T-cell (primary cell): Measurements from ENCODE around the gene FRYL. TPM values are rescaled to one million over a fixed set of nuclear protein-coding genes. Genes with fewer than 3 reads are reported as not detected.
"Not testable (repeated sequence)": the region's sequence is repeated elsewhere in the genome, so short reads cannot be mapped to it uniquely, and the experiment has no call there.

Experiments used
- ATAC-seq, 4 experiments: fragments of 200-7000 bp in 3 of 4; fragments of 150-1000 bp in 1 of 4; cut with Tn5 transposase; replicated peaks in 1 of 4; 1 replicate in 3 of 4; 2 replicates in 1 of 4; pipeline ENCODE4 v1.10.0; 2021; ENCODE audit warnings: moderate library complexity in 3 of 4, mild to moderate bottlenecking in 2 of 4, moderate number of reproducible peaks in 1 of 4
- CTCF ChIA-PET, 2 donors: fragments of 300-600 bp; sonication (Branson Sonifier 250); formaldehyde crosslinking; loops; one replicate each; lab custom pipeline; 2022; ENCODE audit warnings: antibody characterized with exemption in 2 of 2; lab: Charles Lee
- POLR2A ChIA-PET, 2 donors: fragments of 300-600 bp; sonication (Branson Sonifier 250); formaldehyde crosslinking; loops; one replicate each; lab custom pipeline; 2022; ENCODE audit warnings: antibody characterized with exemption in 2 of 2; lab: Charles Lee
- DNase-seq, 35 experiments: peaks; one replicate each; pipeline versions ENCODE4 v3.0.0 to v3.0.0-alpha.2; 2013 to 2023
- H3K27ac ChIP-seq: one replicate; pipeline ENCODE4 v1.5.1; 2013; ENCODE audit warnings: low read length
- H3K27me3 ChIP-seq, 2 experiments: replicated peaks in 1 of 2; 1 replicate in 1 of 2; 2 replicates in 1 of 2; pipeline versions ENCODE4 v1.6.1 to v1.7.0; 2013; ENCODE audit warnings: low read length in 1 of 2, mixed read lengths in 1 of 2; ENCODE audit not compliant: control insufficient read depth in 2 of 2, insufficient read depth in 2 of 2; ENCODE audit errors: extremely low read depth in 1 of 2
- H3K36me3 ChIP-seq, 2 donors: 1 replicate in 1 of 2; 2 replicates in 1 of 2; pipeline versions ENCODE4 v1.6.1 to v1.7.0; 2013; ENCODE audit warnings: low read length in 1 of 2; ENCODE audit not compliant: control insufficient read depth in 2 of 2, insufficient read depth in 1 of 2; ENCODE audit errors: extremely low read depth in 1 of 2
- H3K4me1 ChIP-seq, 2 experiments: 1 replicate in 1 of 2; 2 replicates in 1 of 2; pipeline versions ENCODE4 v1.6.1 to v1.7.0; 2013; ENCODE audit warnings: low read length in 2 of 2, mixed read lengths in 1 of 2; ENCODE audit not compliant: insufficient read depth in 2 of 2, control insufficient read depth in 1 of 2; ENCODE audit errors: extremely low read depth in 1 of 2
- H3K4me3 ChIP-seq, 2 donors: 1 replicate in 1 of 2; 2 replicates in 1 of 2; pipeline versions ENCODE4 v1.5.1 to v1.7.0; 2013; ENCODE audit warnings: mild to moderate bottlenecking in 2 of 2, low read length in 1 of 2, moderate library complexity in 1 of 2; ENCODE audit not compliant: control insufficient read depth in 1 of 2; ENCODE audit errors: extremely low read depth in 1 of 2
- H3K9me3 ChIP-seq: 2 replicates; pipeline ENCODE4 v1.7.0; 2013
- H3K27ac Mint-ChIP-seq, 2 donors: one replicate each; pipeline ENCODE4 v1.8.0; 2020 to 2021; ENCODE audit warnings: mild to moderate bottlenecking in 2 of 2, mixed read lengths in 2 of 2
- H3K27me3 Mint-ChIP-seq, 2 donors: one replicate each; pipeline ENCODE4 v1.8.0; 2021 to 2022; ENCODE audit warnings: mixed read lengths in 2 of 2
- H3K36me3 Mint-ChIP-seq: one replicate; pipeline ENCODE4 v1.8.0; 2021; ENCODE audit warnings: mixed read lengths
- H3K4me1 Mint-ChIP-seq, 3 donors: one replicate each; pipeline ENCODE4 v1.8.0; 2020 to 2022; ENCODE audit warnings: mixed read lengths in 3 of 3, mild to moderate bottlenecking in 1 of 3
- H3K4me3 Mint-ChIP-seq, 3 donors: one replicate each; pipeline ENCODE4 v1.8.0; 2020 to 2022; ENCODE audit warnings: mild to moderate bottlenecking in 3 of 3, mixed read lengths in 3 of 3, moderate library complexity in 3 of 3
- H3K9me3 Mint-ChIP-seq, 3 donors: one replicate each; pipeline ENCODE4 v1.8.0; 2020 to 2022; ENCODE audit warnings: mixed read lengths in 3 of 3
- WGBS: methylation state at CpG from one replicate; pipeline ENCODE4 v1.1.5; 2013; ENCODE audit warnings: missing lambda C conversion rate; ENCODE audit not compliant: insufficient coverage; 5-methylcytosine and 5-hydroxymethylcytosine counted together
- total RNA-seq, 35 experiments: library from RNA in 6 of 35; stranded (reverse) in 6 of 35; fragments of 120-200 nt in 1 of 35; gene quantifications; one replicate each; pipeline versions ENCODE4 v1.2.1 to v1.2.4 and lab custom pipeline; 2013 to 2026

The FRYL gene
- total RNA-seq, 5 donors from 2014 or later (not counting 1 experiment from before 2014, with no cell fraction given): 86.3 to 143 (median 111) TPM

GRCh38 chr4:48698029-48698971 is 81.8 kb downstream of the FRYL start:
- no peak overlapping the region for H3K4me3 ChIP-seq
- WGBS: 88% methylated on average over 1 of the region's 5 CpGs
- peak overlapping the region in 1 of 2 donors; percentile 4 for H3K27ac Mint-ChIP-seq
- POLR2A ChIA-PET: no interaction called here
- CTCF ChIA-PET: interaction anchor here in 1 of 2 donors (0.6 kb wide), 1 partner anchor 41 kb away, joined by 4 read pairs; no protein-coding TSS in a partner anchor
- no peaks in the 10 kb centered on the region for H3K36me3 ChIP-seq
- no peak overlapping the region for H3K27ac ChIP-seq
- H3K36me3 Mint-ChIP-seq: peaks cover 17% of the 10 kb centered on the region
- H3K4me1 ChIP-seq: peaks cover 0 to 6% of the 10 kb centered on the region in 2 experiments
- DNase-seq (peak in 7 of 35 experiments; percentile 6 to 16 (median 8)), ATAC-seq (no peak)
- H3K9me3 ChIP-seq: no peaks in the 10 kb centered on the region
- no peaks in the 10 kb centered on the region for H3K27me3 ChIP-seq
- no peak overlapping the region for H3K4me3 Mint-ChIP-seq
- H3K27me3 Mint-ChIP-seq: no peaks in the 10 kb centered on the region
- no peaks in the 10 kb centered on the region for H3K9me3 Mint-ChIP-seq
- H3K4me1 Mint-ChIP-seq: peaks cover 67 to 73% (median 71%) of the 10 kb centered on the region in 3 donors

- ATAC-seq, H3K36me3 ChIP-seq, H3K27ac ChIP-seq, H3K9me3 Mint-ChIP-seq, H3K27me3 ChIP-seq, H3K4me3 ChIP-seq, H3K4me1 ChIP-seq, H3K27me3 Mint-ChIP-seq, DNase-seq, H3K9me3 ChIP-seq, H3K4me3 Mint-ChIP-seq: not testable (repeated sequence)
- Mint-ChIP-seq H3K36me3 (peaks cover 14% of the 10 kb centered on the region), H3K27ac (peak overlapping the region in 1 of 2 donors; percentile 15), H3K4me1 (peaks cover 67 to 72% (median 70%) of the 10 kb centered on the region in 3 donors)
- ChIA-PET CTCF (interaction anchor here in 1 of 2 donors (0.6 kb wide), 1 partner anchor 42 kb away, joined by 4 read pairs; no protein-coding TSS in a partner anchor), POLR2A (interaction anchor here in 1 of 2 donors (0.5 kb wide), 1 partner anchor 217 kb away, joined by 3 read pairs; no protein-coding TSS in a partner anchor)
- no CpG with 5 or more reads among the region's 6 CpGs for WGBS
Measured at GRCh38 chr4:48697516-48697915, 82.6 kb downstream of the FRYL start.

GRCh38 chr4:48694824-48695223 is 85.3 kb downstream of the FRYL start:
- DNase-seq: no peak
- ChIA-PET CTCF (no interaction called here), POLR2A (interaction anchor here in 1 of 2 donors (0.7 kb wide), 1 partner anchor 23 kb away, joined by 3 read pairs; no protein-coding TSS in a partner anchor)
- Mint-ChIP-seq H3K27ac (peak overlapping the region in 1 of 2 donors; percentile 16), H3K9me3 (no peaks in the 10 kb centered on the region), H3K27me3 (no peaks in the 10 kb centered on the region), H3K4me3 (no peak overlapping the region), H3K36me3 (peaks cover 14% of the 10 kb centered on the region), H3K4me1 (peaks cover 64 to 76% (median 73%) of the 10 kb centered on the region in 3 donors)
- Histone ChIP-seq H3K27ac (no peak overlapping the region), H3K4me1 (peaks cover 0 to 6% of the 10 kb centered on the region in 2 experiments), H3K36me3 (no peaks in the 10 kb centered on the region), H3K9me3 (no peaks in the 10 kb centered on the region), H3K27me3 (no peaks in the 10 kb centered on the region), H3K4me3 (no peak overlapping the region)
- no CpG with 5 or more reads among the region's 2 CpGs for WGBS
- no peak for ATAC-seq

- Mint-ChIP-seq H3K36me3 (peaks cover 14% of the 10 kb centered on the region), H3K27me3 (no peaks in the 10 kb centered on the region), H3K9me3 (no peaks in the 10 kb centered on the region), H3K4me3 (no peak overlapping the region), H3K27ac (no peak overlapping the region), H3K4me1 (peaks cover 56 to 74% (median 71%) of the 10 kb centered on the region in 3 donors)
- peaks cover 0 to 3% of the 10 kb centered on the region in 2 experiments for H3K4me1 ChIP-seq
- ChIA-PET POLR2A (interaction anchor here in 1 of 2 donors (0.6 kb wide), 1 partner anchor 14 kb away, joined by 4 read pairs; no protein-coding TSS in a partner anchor), CTCF (no interaction called here)
- no peaks in the 10 kb centered on the region for H3K27me3 ChIP-seq
- no CpG with 5 or more reads among the region's 8 CpGs for WGBS
- H3K4me3 ChIP-seq: no peak overlapping the region
- H3K36me3 ChIP-seq: no peaks in the 10 kb centered on the region
- no peak for DNase-seq
- ATAC-seq: no peak
- no peak overlapping the region for H3K27ac ChIP-seq
- no peaks in the 10 kb centered on the region for H3K9me3 ChIP-seq
Measured at GRCh38 chr4:48693856-48694574, 86.1 kb downstream of the FRYL start.

- WGBS: 83% methylated on average over 1 of the region's 2 CpGs
- CTCF ChIA-PET: interaction anchor here in 1 of 2 donors (0.7 kb wide), 2 partner anchors 30 to 223 kb away, joined by 3 to 4 read pairs; no protein-coding TSS in a partner anchor
- peaks cover 46 to 69% (median 67%) of the 10 kb centered on the region in 3 donors for H3K4me1 Mint-ChIP-seq
- peaks cover 10% of the 10 kb centered on the region for H3K36me3 Mint-ChIP-seq
- H3K27me3 Mint-ChIP-seq: no peaks in the 10 kb centered on the region
- ATAC-seq (no peak), DNase-seq (no peak)
- H3K4me1 ChIP-seq: no peaks in the 10 kb centered on the region
- no peaks in the 10 kb centered on the region for H3K36me3 ChIP-seq
- peak overlapping the region; percentile 1 to 29 for H3K27ac Mint-ChIP-seq
- no peaks in the 10 kb centered on the region for H3K27me3 ChIP-seq
- H3K4me3 Mint-ChIP-seq: no peak overlapping the region
- H3K4me3 ChIP-seq: no peak overlapping the region
- H3K27ac ChIP-seq: no peak overlapping the region
- no peaks in the 10 kb centered on the region for H3K9me3 ChIP-seq
- POLR2A ChIA-PET: interaction anchor here in 1 of 2 donors (0.6 to 0.7 kb wide), 2 partner anchors 13 to 85 kb away, joined by 4 to 5 read pairs; no protein-coding TSS in a partner anchor
- no peaks in the 10 kb centered on the region for H3K9me3 Mint-ChIP-seq
Measured at GRCh38 chr4:48692897-48693296, 87.2 kb downstream of the FRYL start.

- peak overlapping the region in 1 of 2 donors; percentile 52 for H3K27ac Mint-ChIP-seq
- peaks cover 41 to 69% (median 69%) of the 10 kb centered on the region in 3 donors for H3K4me1 Mint-ChIP-seq
- no peaks in the 10 kb centered on the region for H3K27me3 Mint-ChIP-seq
- ATAC-seq (no peak), DNase-seq (no peak)
- H3K4me1 ChIP-seq: no peaks in the 10 kb centered on the region
- H3K36me3 Mint-ChIP-seq: peaks cover 4% of the 10 kb centered on the region
- no peaks in the 10 kb centered on the region for H3K27me3 ChIP-seq
- H3K4me3 Mint-ChIP-seq: no peak overlapping the region
- POLR2A ChIA-PET: no interaction called here
- no peak overlapping the region for H3K4me3 ChIP-seq
- no CpG with 5 or more reads among the region's 2 CpGs for WGBS
- H3K36me3 ChIP-seq: no peaks in the 10 kb centered on the region
- no peaks in the 10 kb centered on the region for H3K9me3 Mint-ChIP-seq
- CTCF ChIA-PET: no interaction called here
- no peaks in the 10 kb centered on the region for H3K9me3 ChIP-seq
- no peak overlapping the region for H3K27ac ChIP-seq
Measured at GRCh38 chr4:48692044-48692443, 88.0 kb downstream of the FRYL start.
